ENCODE data around the gene LGMN.

- TF ChIP-seq, protein P1, sequence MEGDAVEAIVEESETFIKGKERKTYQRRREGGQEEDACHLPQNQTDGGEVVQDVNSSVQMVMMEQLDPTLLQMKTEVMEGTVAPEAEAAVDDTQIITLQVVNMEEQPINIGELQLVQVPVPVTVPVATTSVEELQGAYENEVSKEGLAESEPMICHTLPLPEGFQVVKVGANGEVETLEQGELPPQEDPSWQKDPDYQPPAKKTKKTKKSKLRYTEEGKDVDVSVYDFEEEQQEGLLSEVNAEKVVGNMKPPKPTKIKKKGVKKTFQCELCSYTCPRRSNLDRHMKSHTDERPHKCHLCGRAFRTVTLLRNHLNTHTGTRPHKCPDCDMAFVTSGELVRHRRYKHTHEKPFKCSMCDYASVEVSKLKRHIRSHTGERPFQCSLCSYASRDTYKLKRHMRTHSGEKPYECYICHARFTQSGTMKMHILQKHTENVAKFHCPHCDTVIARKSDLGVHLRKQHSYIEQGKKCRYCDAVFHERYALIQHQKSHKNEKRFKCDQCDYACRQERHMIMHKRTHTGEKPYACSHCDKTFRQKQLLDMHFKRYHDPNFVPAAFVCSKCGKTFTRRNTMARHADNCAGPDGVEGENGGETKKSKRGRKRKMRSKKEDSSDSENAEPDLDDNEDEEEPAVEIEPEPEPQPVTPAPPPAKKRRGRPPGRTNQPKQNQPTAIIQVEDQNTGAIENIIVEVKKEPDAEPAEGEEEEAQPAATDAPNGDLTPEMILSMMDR (IDR thresholded peaks at IDR 0.05; ENCODE audit: low read depth, low read length, poor library complexity, severe bottlenecking): no peak
- TF ChIP-seq EZH2phosphoT487 (IDR thresholded peaks at IDR 0.05; ENCODE audit: borderline replicate concordance, low read length): no peak
Measured at GRCh38 chr14:92684801-92685560, 63.4 kb downstream of the LGMN start.
